ENCODE results near the gene NFATC2.

GRCh38 chr20:51541189-51542032 is 1.1 kb downstream of the NFATC2 start:
- TF ChIP-seq POLR2A (IDR thresholded peaks at IDR 0.05) (peak in 1 of 2 donors; percentile 6), CTCF (IDR thresholded peaks at IDR 0.05) (no peak)
